Testis (tissue), 3 donors: Measurements from ENCODE around the gene TMEM184B. TPM values are rescaled to one million over a fixed set of nuclear protein-coding genes. Genes with fewer than 3 reads are reported as not detected.
"Not testable (repeated sequence)": the region's sequence is repeated elsewhere in the genome, so short reads cannot be mapped to it uniquely, and the experiment has no call there.

Experiments
- DNase-seq: peaks from one replicate; pipeline ENCODE4 v3.0.0-alpha.2; 2019
- H3K27ac ChIP-seq, 2 donors: fragments of 200-600 bp; sonication (generic); one replicate each; pipeline ENCODE4 v1.5.1; 2019
- H3K27me3 ChIP-seq: fragments of 200-600 bp; sonication (generic); one replicate; pipeline ENCODE4 v1.5.1; 2019
- H3K36me3 ChIP-seq: fragments of 200-600 bp; sonication (generic); one replicate; pipeline ENCODE4 v1.5.1; 2017; ENCODE audit warnings: low read depth; ENCODE audit errors: missing control alignments
- H3K4me1 ChIP-seq: fragments of 200-600 bp; sonication (generic); one replicate; pipeline ENCODE4 v1.5.1; 2019
- H3K4me3 ChIP-seq, 2 donors: fragments of 200-600 bp; sonication (generic); one replicate each; pipeline ENCODE4 v1.5.1; 2017 to 2019
- H3K9me3 ChIP-seq: fragments of 200-600 bp; sonication (generic); one replicate; pipeline ENCODE4 v1.5.1; 2017
- POLR2A ChIP-seq: fragments of 450-650 bp; IDR thresholded peaks from one replicate; pipeline ENCODE4 v1.6.1; 2017; ENCODE audit warnings: antibody characterized with exemption, mild to moderate bottlenecking, moderate library complexity
- WGBS, 2 donors: methylation state at CpG; one replicate each; pipeline ENCODE4 v1.1.5; 2018; 5-methylcytosine and 5-hydroxymethylcytosine counted together
- intact Hi-C: fragments of 100-400 bp; cut with DNase I; formaldehyde crosslinking; loops from one replicate; pipeline ENCODE4 v1.15.1; 2023; ENCODE audit warnings: low total_unique reads
- polyA plus RNA-seq: library from polyadenylated mRNA; stranded (reverse); fragments of 350-450 nt; fragmentation: Illumina TruSeq; extraction: RNeasy Lipid Tissue Mini Kit (QIAGEN cat#74804); gene quantifications from one replicate; pipeline ENCODE4 v1.2.3, GENCODE V29; 2014; ENCODE audit warnings: low read depth, low replicate concordance; ENCODE audit not compliant: insufficient read depth
- total RNA-seq, 2 donors: library from RNA; depleted of rRNA; stranded (reverse); fragments of >200 nt; gene quantifications; one replicate each; pipeline ENCODE4 v1.2.3, GENCODE V29; 2016
- TF ChIP-seq, protein P1 (sequence below), 3 experiments: fragments of 450-650 bp in 2 of 3; fragments of 200-600 bp in 1 of 3; sonication (generic) in 1 of 3; IDR thresholded peaks; one replicate each; pipeline ENCODE4 v1.5.1; 2016 to 2019; ENCODE audit warnings: antibody characterized with exemption in 3 of 3, mild to moderate bottlenecking in 2 of 3, moderate library complexity in 1 of 3

TMEM184B gene
- total and polyA plus RNA-seq, 3 donors from 2014 or later: 25.2 to 66.5 (median 35.4) TPM

DNA sequence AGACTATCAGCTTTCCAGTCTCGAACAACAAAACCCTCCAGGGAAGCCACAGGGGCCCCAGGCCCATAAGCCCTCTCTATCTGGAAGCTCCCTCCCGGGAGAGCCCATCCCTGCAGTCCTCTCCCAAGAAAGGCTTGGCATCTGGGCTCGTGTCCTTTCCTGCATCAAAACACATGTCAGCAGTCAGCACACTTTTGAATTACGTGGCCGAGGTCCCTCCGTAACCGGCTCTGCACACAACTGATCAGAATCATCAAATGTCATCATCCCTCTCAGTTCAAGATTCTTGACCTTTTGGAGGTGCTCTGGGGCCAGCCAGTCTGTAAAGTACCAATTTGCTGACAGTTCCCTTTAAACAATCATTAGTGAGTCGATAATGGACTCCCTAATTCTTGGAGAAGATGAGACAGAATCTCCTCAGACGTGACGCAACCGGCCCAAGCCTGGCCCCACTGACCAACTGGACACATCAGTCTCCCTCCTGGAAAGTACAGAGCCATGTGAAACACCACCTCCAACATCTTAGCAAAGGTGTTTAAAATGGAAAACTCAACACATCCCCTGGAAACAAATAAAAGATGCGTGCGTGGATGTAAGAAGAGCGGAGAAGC is 37.5 kb downstream of the TMEM184B start:
- Histone ChIP-seq H3K27ac (no peak overlapping the region), H3K27me3 (no peaks in the 10 kb centered on the region), H3K4me3 (no peak overlapping the region), H3K36me3 (no peaks in the 10 kb centered on the region), H3K9me3 (no peaks in the 10 kb centered on the region), H3K4me1 (peaks cover 22% of the 10 kb centered on the region)
- intact Hi-C loops: no loop called here
- 87 to 88% methylated on average over 13 to 14 of the region's 14 CpGs for WGBS, 2 donors
- no peak for DNase-seq
- TF ChIP-seq POLR2A: no peak
- TF ChIP-seq, protein P1, sequence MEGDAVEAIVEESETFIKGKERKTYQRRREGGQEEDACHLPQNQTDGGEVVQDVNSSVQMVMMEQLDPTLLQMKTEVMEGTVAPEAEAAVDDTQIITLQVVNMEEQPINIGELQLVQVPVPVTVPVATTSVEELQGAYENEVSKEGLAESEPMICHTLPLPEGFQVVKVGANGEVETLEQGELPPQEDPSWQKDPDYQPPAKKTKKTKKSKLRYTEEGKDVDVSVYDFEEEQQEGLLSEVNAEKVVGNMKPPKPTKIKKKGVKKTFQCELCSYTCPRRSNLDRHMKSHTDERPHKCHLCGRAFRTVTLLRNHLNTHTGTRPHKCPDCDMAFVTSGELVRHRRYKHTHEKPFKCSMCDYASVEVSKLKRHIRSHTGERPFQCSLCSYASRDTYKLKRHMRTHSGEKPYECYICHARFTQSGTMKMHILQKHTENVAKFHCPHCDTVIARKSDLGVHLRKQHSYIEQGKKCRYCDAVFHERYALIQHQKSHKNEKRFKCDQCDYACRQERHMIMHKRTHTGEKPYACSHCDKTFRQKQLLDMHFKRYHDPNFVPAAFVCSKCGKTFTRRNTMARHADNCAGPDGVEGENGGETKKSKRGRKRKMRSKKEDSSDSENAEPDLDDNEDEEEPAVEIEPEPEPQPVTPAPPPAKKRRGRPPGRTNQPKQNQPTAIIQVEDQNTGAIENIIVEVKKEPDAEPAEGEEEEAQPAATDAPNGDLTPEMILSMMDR (IDR thresholded peaks at IDR 0.05): no peak

- DNase-seq, H3K27ac ChIP-seq, H3K27me3 ChIP-seq, H3K4me3 ChIP-seq, H3K9me3 ChIP-seq, H3K36me3 ChIP-seq, intact Hi-C loops: not testable (repeated sequence)
- WGBS, 2 donors: 97 to 100% methylated on average over 10 of the region's 10 CpGs
- peaks cover 17% of the 10 kb centered on the region for H3K4me1 ChIP-seq
Measured at GRCh38 chr22:38233856-38234255, 39.0 kb downstream of the TMEM184B start.

DNA sequence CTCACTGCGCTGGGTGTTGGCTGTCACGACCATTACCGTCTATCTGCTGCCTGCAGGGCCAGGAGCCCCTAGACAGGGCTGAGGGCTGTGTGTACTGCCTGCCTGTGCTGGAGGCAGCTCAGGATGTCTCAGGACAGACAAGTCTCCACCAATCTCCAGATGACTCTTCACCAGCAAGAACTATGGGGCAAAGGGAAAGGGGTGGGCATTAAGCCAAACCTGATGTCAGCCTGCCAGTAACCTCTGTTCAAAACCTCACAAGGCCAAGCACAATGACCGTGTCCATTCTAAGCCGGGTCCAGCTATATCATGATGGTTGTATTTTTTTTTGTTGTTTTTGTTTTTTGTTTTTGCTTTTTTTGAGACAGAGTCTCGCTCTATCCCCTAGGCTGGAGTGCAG is 39.4 kb downstream of the TMEM184B start:
- no peak overlapping the region for H3K4me3 ChIP-seq
- H3K4me1 ChIP-seq: peaks cover 17% of the 10 kb centered on the region
- H3K27me3 ChIP-seq: no peaks in the 10 kb centered on the region
- intact Hi-C loops: no loop called here
- H3K27ac ChIP-seq: no peak overlapping the region
- DNase-seq: no peak
- no peak for TF ChIP-seq POLR2A
- TF ChIP-seq, protein P1 (IDR thresholded peaks at IDR 0.05): no peak
- H3K36me3 ChIP-seq: no peaks in the 10 kb centered on the region
- H3K9me3 ChIP-seq: no peaks in the 10 kb centered on the region
- WGBS, 2 donors: 85 to 93% methylated on average over 6 of the region's 6 CpGs

- Histone ChIP-seq H3K27me3 (no peaks in the 10 kb centered on the region), H3K9me3 (no peaks in the 10 kb centered on the region), H3K4me3 (no peak overlapping the region), H3K36me3 (no peaks in the 10 kb centered on the region), H3K27ac (no peak overlapping the region), H3K4me1 (peaks cover 13% of the 10 kb centered on the region)
- WGBS, 2 donors: 86 to 91% methylated on average over 8 of the region's 8 CpGs
- DNase-seq: no peak
- intact Hi-C loops: no loop called here
- TF ChIP-seq, protein P1 (IDR thresholded peaks at IDR 0.05): no peak
- TF ChIP-seq POLR2A: no peak
Measured at GRCh38 chr22:38232196-38232595, 40.6 kb downstream of the TMEM184B start.

GRCh38 chr22:38230916-38231315 is 41.9 kb downstream of the TMEM184B start:
- H3K27me3 ChIP-seq: no peaks in the 10 kb centered on the region
- H3K9me3 ChIP-seq: no peaks in the 10 kb centered on the region
- no peak for DNase-seq
- H3K4me1 ChIP-seq: peaks cover 13% of the 10 kb centered on the region
- no peak for TF ChIP-seq POLR2A
- TF ChIP-seq, protein P1 (IDR thresholded peaks at IDR 0.05): no peak
- WGBS, 2 donors: 70 to 73% methylated on average over 9 of the region's 9 CpGs
- no peak overlapping the region for H3K4me3 ChIP-seq
- H3K27ac ChIP-seq: no peak overlapping the region
- intact Hi-C loops: no loop called here
- no peaks in the 10 kb centered on the region for H3K36me3 ChIP-seq
